Erythroblast (primary cell): Measurements from ENCODE around the gene TUSC7.

ENCODE experiments used
- GATA1 ChIP-seq: IDR thresholded peaks from 2 replicates; pipeline ENCODE4 v1.6.1; 2011; ENCODE audit warnings: low read depth, mild to moderate bottlenecking, control low read depth, low read length, moderate library complexity
- POLR2A ChIP-seq: IDR thresholded peaks from 2 replicates; pipeline ENCODE4 v1.6.1; 2011; ENCODE audit warnings: mild to moderate bottlenecking, low read length

GRCh38 chr3:116759316-116759715 lies 49.7 kb downstream of the TUSC7 start:
- TF ChIP-seq POLR2A (no peak), GATA1 (no peak)
